HepG2 (cell line): ENCODE data around the gene TSPAN15. TPM values are rescaled to one million over a fixed set of nuclear protein-coding genes. Genes with fewer than 3 reads are reported as not detected.

Source experiments
- ATAC-seq: fragments of 200-7000 bp; cut with Tn5 transposase; 3 replicates; pipeline ENCODE4 v1.9.1; 2020; ENCODE audit warnings: mild to moderate bottlenecking, moderate library complexity
- BruUV-seq: library from RNA; stranded (reverse); fragments of 400-500 nt; replicated peaks from 2 replicates; lab custom pipeline; 2021; lab: Mats Ljungman, UMichigan
- CTCF ChIA-PET: fragments of 300-600 bp; formaldehyde crosslinking; extraction: SDS; loops from one replicate; lab custom pipeline; 2021; ENCODE audit warnings: low total read pairs, inconsistent platforms, low intra/inter-chr PET ratio; lab: Yijun Ruan, JAX
- POLR2A ChIA-PET: fragments of 350-600 bp; sonication (Branson Sonifier 250); formaldehyde crosslinking; loops from one replicate; lab custom pipeline; 2020; ENCODE audit warnings: antibody characterized with exemption, inconsistent platforms; lab: Yijun Ruan, JAX
- DNase-seq: peaks from one replicate; pipeline ENCODE4 v3.0.0-alpha.2; 2015; ENCODE audit warnings: low spot score
- FAIRE-seq: peaks from 3 replicates; lab custom pipeline; 2011; peaks lifted over from hg19 to GRCh38; lab: Jason Lieb, UNC
- H2AFZ ChIP-seq: one replicate; pipeline ENCODE4 v1.6.1; 2011; ENCODE audit warnings: low read length, inconsistent platforms
- H3K27ac ChIP-seq: fragments of 300-600 bp; 3 replicates; pipeline ENCODE4 v1.8.0; 2011; ENCODE audit warnings: mixed run types, mild to moderate bottlenecking, mixed read lengths, low read length, inconsistent platforms; ENCODE audit not compliant: insufficient read depth; ENCODE audit errors: extremely low read length
- H3K27me3 ChIP-seq, 2 experiments: fragments of 200-600 bp in 1 of 2; 2 replicates in 1 of 2; 3 replicates in 1 of 2; pipeline versions ENCODE4 v1.6.0 to v1.8.0; 2011; ENCODE audit warnings: low read length in 2 of 2, mild to moderate bottlenecking in 2 of 2, moderate library complexity in 2 of 2, inconsistent platforms in 1 of 2; ENCODE audit not compliant: insufficient read depth in 2 of 2, control insufficient read depth in 1 of 2
- H3K36me3 ChIP-seq, 2 experiments: fragments of 200-600 bp in 1 of 2; replicated peaks in 1 of 2; 2 replicates in 1 of 2; 3 replicates in 1 of 2; pipeline versions ENCODE4 v1.5.1 to v1.8.0; 2011; ENCODE audit warnings: low read length in 2 of 2, inconsistent platforms in 1 of 2; ENCODE audit not compliant: insufficient read depth in 2 of 2, control insufficient read depth in 1 of 2
- H3K4me1 ChIP-seq: 2 replicates; pipeline ENCODE4 v1.5.1; 2012; ENCODE audit warnings: low read length, inconsistent platforms; ENCODE audit not compliant: insufficient read depth
- H3K4me2 ChIP-seq: 2 replicates; pipeline ENCODE4 v1.6.0; 2011; ENCODE audit warnings: low read depth, low read length, inconsistent platforms
- H3K4me3 ChIP-seq, 3 experiments: fragments of 200-600 bp in 1 of 3; sonication (generic), shearing (Covaris generic) in 1 of 3; replicated peaks in 1 of 3; 2 replicates each; pipeline ENCODE4 v1.5.1; 2011 to 2016; ENCODE audit warnings: low read length in 3 of 3, inconsistent platforms in 2 of 3, low read depth in 2 of 3, mild to moderate bottlenecking in 2 of 3, control low read depth in 1 of 3, mixed read lengths in 1 of 3; ENCODE audit not compliant: insufficient read depth in 1 of 3
- H3K79me2 ChIP-seq: one replicate; pipeline ENCODE4 v1.6.1; 2011; ENCODE audit warnings: low read length, inconsistent platforms; ENCODE audit not compliant: insufficient read depth
- H3K9ac ChIP-seq: 2 replicates; pipeline ENCODE4 v1.6.0; 2011; ENCODE audit warnings: mild to moderate bottlenecking, low read depth, low read length, inconsistent platforms; ENCODE audit not compliant: insufficient read depth
- H3K9me3 ChIP-seq: 2 replicates; pipeline ENCODE4 v1.5.1; 2012; ENCODE audit warnings: mild to moderate bottlenecking, low read length
- H4K20me1 ChIP-seq: 2 replicates; pipeline ENCODE4 v1.6.0; 2011; ENCODE audit warnings: inconsistent platforms, mild to moderate bottlenecking, low read length, moderate library complexity; ENCODE audit not compliant: insufficient read depth
- CENPBD1 ChIP-seq: sonication (generic); formaldehyde crosslinking; IDR thresholded peaks from 2 replicates; pipeline ENCODE4 v1.8.0; 2022; ENCODE audit warnings: missing genetic modification reagents, low read depth, mild to moderate bottlenecking, borderline replicate concordance
- FOXM1 ChIP-seq: sonication (generic); formaldehyde crosslinking; IDR thresholded peaks from 2 replicates; pipeline ENCODE4 v1.5.0; 2020; ENCODE audit warnings: missing genetic modification reagents
- MIXL1 ChIP-seq: IDR thresholded peaks from 2 replicates; pipeline ENCODE4 v1.6.1; 2016
- NCOA1 ChIP-seq: sonication (generic); formaldehyde crosslinking; IDR thresholded peaks from 2 replicates; pipeline ENCODE4 v1.9.0; 2021; ENCODE audit warnings: missing genetic modification reagents
- RNF2 ChIP-seq: fragments of 450-650 bp; conservative IDR thresholded peaks from 2 replicates; pipeline ENCODE4 v1.6.1; 2016; ENCODE audit warnings: low read depth
- SETDB1 ChIP-seq: sonication (generic); formaldehyde crosslinking; IDR thresholded peaks from 2 replicates; pipeline ENCODE4 v1.5.1; 2020; ENCODE audit warnings: missing genetic modification reagents, mild to moderate bottlenecking, borderline replicate concordance
- SMC3 ChIP-seq: IDR thresholded peaks from 2 replicates; pipeline ENCODE4 v1.6.1; 2011; ENCODE audit warnings: low read length, improper control_type of control experiment
- SP140L ChIP-seq: sonication (generic); formaldehyde crosslinking; IDR thresholded peaks from 2 replicates; pipeline ENCODE4 v1.4.0; 2020; ENCODE audit warnings: missing genetic modification reagents, borderline replicate concordance
- SP2 ChIP-seq: sonication (generic); formaldehyde crosslinking; IDR thresholded peaks from 2 replicates; pipeline ENCODE4 v1.5.1; 2020; ENCODE audit warnings: mild to moderate bottlenecking, missing genetic modification reagents
- SRSF1 ChIP-seq: fragments of 200-400 bp; formaldehyde crosslinking; optimal IDR thresholded peaks from 2 replicates; pipeline ENCODE3; 2017; ENCODE audit warnings: mild to moderate bottlenecking, low read depth, low read length, moderate library complexity
- THYN1 ChIP-seq: sonication (generic); formaldehyde crosslinking; IDR thresholded peaks from 2 replicates; pipeline ENCODE4 v1.8.1; 2023; ENCODE audit warnings: low read depth, mild to moderate bottlenecking, moderate library complexity, missing genetic modification reagents, borderline replicate concordance
- ZFP82 ChIP-seq: sonication (generic); formaldehyde crosslinking; IDR thresholded peaks from 2 replicates; pipeline ENCODE4 v1.5.1; 2020; ENCODE audit warnings: mild to moderate bottlenecking, missing genetic modification reagents, borderline replicate concordance
- ZNF17 ChIP-seq: sonication (generic); formaldehyde crosslinking; IDR thresholded peaks from 2 replicates; pipeline ENCODE4 v1.5.0; 2020; ENCODE audit warnings: mild to moderate bottlenecking, missing genetic modification reagents
- ZNF460 ChIP-seq: sonication (generic); formaldehyde crosslinking; IDR thresholded peaks from 2 replicates; pipeline ENCODE4 v1.5.1; 2020; ENCODE audit warnings: missing genetic modification reagents, mild to moderate bottlenecking, borderline replicate concordance
- WGBS: methylation state at CpG from one replicate; pipeline ENCODE4 v1.1.6; 2017; ENCODE audit warnings: low lambda C conversion rate; 5-methylcytosine and 5-hydroxymethylcytosine counted together
- in situ Hi-C: cut with HindIII; loops from 2 replicates; pipeline ENCODE4 v1.10.0; 2017; ENCODE audit warnings: low pct_unique_long_range_greater_than_20kb; ENCODE audit not compliant: extremely low pct_ligation_motif_present
- intact Hi-C: fragments of 100-400 bp; cut with micrococcal nuclease; formaldehyde crosslinking; loops from one replicate; pipeline ENCODE4 v1.10.0; 2022; ENCODE audit not compliant: unreplicated experiment
- polyA plus RNA-seq, 8 experiments: library from polyadenylated mRNA; depleted of rRNA in 3 of 8; stranded (reverse) in 7 of 8; unstranded in 1 of 8; fragments of >200 nt; fragmentation: Illumina TruSeq in 4 of 8; extraction: Trizol in 4 of 8; gene quantifications; 2 replicates each; pipeline versions ENCODE4 v1.2.1 to v1.2.3, GENCODE V29; 2011 to 2016; ENCODE audit warnings: low read depth in 4 of 8, missing spikeins in 1 of 8, mixed read lengths in 1 of 8; ENCODE audit not compliant: insufficient read depth in 1 of 8
- total RNA-seq, 5 experiments: library from RNA; depleted of rRNA; stranded (reverse); fragments of >200 nt; fragmentation: Illumina TruSeq; extraction: Trizol; gene quantifications; 2 replicates each; pipeline ENCODE4 v1.2.3, GENCODE V29; 2016; ENCODE audit warnings: low read depth in 1 of 5
- TF ChIP-seq, protein P1 (sequence below): sonication (generic); formaldehyde crosslinking; IDR thresholded peaks from 2 replicates; pipeline ENCODE4 v1.4.0; 2020; ENCODE audit warnings: missing genetic modification reagents; ENCODE audit errors: not compliant biosample characterization
- TF ChIP-seq, protein P2 (sequence below): sonication (generic); formaldehyde crosslinking; conservative IDR thresholded peaks from 2 replicates; pipeline ENCODE4 v1.4.0; 2020; ENCODE audit warnings: missing genetic modification reagents
- TF ChIP-seq, protein P3 (sequence below): sonication (generic); formaldehyde crosslinking; IDR thresholded peaks from 2 replicates; pipeline ENCODE4 v1.4.0; 2020; ENCODE audit warnings: missing genetic modification reagents, borderline replicate concordance

Gene TSPAN15
- total and polyA plus RNA-seq, 2 of the 13 experiments (the other 11 are each of a cell fraction or from before 2014, with no cell fraction given): 0.27 to 3.2 TPM

GRCh38 chr10:69503001-69503895 lies 52.0 kb downstream of the TSPAN15 start (continued):
- TF ChIP-seq, protein P1, sequence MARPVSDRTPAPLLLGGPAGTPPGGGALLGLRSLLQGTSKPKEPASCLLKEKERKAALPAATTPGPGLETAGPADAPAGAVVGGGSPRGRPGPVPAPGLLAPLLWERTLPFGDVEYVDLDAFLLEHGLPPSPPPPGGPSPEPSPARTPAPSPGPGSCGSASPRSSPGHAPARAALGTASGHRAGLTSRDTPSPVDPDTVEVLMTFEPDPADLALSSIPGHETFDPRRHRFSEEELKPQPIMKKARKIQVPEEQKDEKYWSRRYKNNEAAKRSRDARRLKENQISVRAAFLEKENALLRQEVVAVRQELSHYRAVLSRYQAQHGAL (CRISPR knock-in tag): no peak
- TF ChIP-seq, protein P2, sequence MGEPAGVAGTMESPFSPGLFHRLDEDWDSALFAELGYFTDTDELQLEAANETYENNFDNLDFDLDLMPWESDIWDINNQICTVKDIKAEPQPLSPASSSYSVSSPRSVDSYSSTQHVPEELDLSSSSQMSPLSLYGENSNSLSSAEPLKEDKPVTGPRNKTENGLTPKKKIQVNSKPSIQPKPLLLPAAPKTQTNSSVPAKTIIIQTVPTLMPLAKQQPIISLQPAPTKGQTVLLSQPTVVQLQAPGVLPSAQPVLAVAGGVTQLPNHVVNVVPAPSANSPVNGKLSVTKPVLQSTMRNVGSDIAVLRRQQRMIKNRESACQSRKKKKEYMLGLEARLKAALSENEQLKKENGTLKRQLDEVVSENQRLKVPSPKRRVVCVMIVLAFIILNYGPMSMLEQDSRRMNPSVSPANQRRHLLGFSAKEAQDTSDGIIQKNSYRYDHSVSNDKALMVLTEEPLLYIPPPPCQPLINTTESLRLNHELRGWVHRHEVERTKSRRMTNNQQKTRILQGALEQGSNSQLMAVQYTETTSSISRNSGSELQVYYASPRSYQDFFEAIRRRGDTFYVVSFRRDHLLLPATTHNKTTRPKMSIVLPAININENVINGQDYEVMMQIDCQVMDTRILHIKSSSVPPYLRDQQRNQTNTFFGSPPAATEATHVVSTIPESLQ (CRISPR knock-in tag): no peak

DNA sequence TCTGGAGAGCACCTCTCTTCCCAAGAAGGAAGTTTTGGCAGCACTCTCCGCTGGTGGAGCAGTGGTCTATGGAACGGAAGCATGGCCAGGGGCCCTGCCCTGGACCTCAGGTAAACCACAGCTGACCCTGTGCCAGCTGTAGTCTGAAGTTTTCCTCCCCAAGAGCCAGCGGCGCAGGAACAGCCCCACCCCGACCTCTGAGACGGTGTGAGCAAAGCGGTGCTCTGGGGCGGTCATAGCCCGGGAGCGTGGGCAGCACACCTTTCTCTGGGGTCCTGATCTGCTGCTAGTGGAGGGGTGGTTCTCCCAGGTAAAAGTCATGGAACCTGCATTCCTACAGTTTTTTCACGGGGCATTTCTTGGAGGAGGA lies 52.6 kb downstream of the TSPAN15 start:
- Histone ChIP-seq H3K79me2 (no peaks in the 10 kb centered on the region), H3K4me3 (no peak overlapping the region), H3K9ac (no peak overlapping the region), H3K9me3 (no peaks in the 10 kb centered on the region), H3K27me3 (no peaks in the 10 kb centered on the region; a peak in 1 of 5 replicates), H4K20me1 (no peaks in the 10 kb centered on the region), H2AFZ (no peak overlapping the region), H3K27ac (no peak overlapping the region), H3K4me2 (no peak overlapping the region), H3K4me1 (no peaks in the 10 kb centered on the region), H3K36me3 (no peaks in the 10 kb centered on the region)
- FAIRE-seq (no peak), DNase-seq (no peak), ATAC-seq (no peak)
- ChIA-PET POLR2A (no interaction called here), CTCF (no interaction called here)
- in situ Hi-C loops: loop anchor here (10.0 kb wide), 1 partner anchor 269 kb away; no protein-coding TSS in a partner anchor
- intact Hi-C loops: no loop called here
- WGBS: 72% methylated on average over 2 of the region's 11 CpGs
- BruUV-seq: no TSS peak
- TF ChIP-seq SP2 (CRISPR knock-in tag): no peak
- TF ChIP-seq SETDB1 (CRISPR knock-in tag): no peak
- TF ChIP-seq, protein P3, sequence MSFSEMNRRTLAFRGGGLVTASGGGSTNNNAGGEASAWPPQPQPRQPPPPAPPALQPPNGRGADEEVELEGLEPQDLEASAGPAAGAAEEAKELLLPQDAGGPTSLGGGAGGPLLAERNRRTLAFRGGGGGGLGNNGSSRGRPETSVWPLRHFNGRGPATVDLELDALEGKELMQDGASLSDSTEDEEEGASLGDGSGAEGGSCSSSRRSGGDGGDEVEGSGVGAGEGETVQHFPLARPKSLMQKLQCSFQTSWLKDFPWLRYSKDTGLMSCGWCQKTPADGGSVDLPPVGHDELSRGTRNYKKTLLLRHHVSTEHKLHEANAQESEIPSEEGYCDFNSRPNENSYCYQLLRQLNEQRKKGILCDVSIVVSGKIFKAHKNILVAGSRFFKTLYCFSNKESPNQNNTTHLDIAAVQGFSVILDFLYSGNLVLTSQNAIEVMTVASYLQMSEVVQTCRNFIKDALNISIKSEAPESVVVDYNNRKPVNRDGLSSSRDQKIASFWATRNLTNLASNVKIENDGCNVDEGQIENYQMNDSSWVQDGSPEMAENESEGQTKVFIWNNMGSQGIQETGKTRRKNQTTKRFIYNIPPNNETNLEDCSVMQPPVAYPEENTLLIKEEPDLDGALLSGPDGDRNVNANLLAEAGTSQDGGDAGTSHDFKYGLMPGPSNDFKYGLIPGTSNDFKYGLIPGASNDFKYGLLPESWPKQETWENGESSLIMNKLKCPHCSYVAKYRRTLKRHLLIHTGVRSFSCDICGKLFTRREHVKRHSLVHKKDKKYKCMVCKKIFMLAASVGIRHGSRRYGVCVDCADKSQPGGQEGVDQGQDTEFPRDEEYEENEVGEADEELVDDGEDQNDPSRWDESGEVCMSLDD (CRISPR knock-in tag): no peak
- no peak for TF ChIP-seq SP140L (CRISPR knock-in tag)
- no peak for TF ChIP-seq CENPBD1 (CRISPR knock-in tag)
- no peak for TF ChIP-seq SMC3
- no peak for TF ChIP-seq ZFP82
- no peak for TF ChIP-seq ZNF460
- no peak for TF ChIP-seq ZNF17 (CRISPR knock-in tag)
- TF ChIP-seq RNF2: no peak
- no peak for TF ChIP-seq FOXM1 (CRISPR knock-in tag)
- no peak for TF ChIP-seq THYN1 (CRISPR knock-in tag)
- TF ChIP-seq SRSF1: no peak
- no peak for TF ChIP-seq MIXL1 (CRISPR knock-in tag)
- TF ChIP-seq NCOA1: no peak
